ENCODE data around the gene CNST. TPM values are rescaled to one million over a fixed set of nuclear protein-coding genes. Genes with fewer than 3 reads are reported as not detected.

Gene CNST
- total RNA-seq, 1 experiment from 2014 or later = 19.8 TPM

DNA sequence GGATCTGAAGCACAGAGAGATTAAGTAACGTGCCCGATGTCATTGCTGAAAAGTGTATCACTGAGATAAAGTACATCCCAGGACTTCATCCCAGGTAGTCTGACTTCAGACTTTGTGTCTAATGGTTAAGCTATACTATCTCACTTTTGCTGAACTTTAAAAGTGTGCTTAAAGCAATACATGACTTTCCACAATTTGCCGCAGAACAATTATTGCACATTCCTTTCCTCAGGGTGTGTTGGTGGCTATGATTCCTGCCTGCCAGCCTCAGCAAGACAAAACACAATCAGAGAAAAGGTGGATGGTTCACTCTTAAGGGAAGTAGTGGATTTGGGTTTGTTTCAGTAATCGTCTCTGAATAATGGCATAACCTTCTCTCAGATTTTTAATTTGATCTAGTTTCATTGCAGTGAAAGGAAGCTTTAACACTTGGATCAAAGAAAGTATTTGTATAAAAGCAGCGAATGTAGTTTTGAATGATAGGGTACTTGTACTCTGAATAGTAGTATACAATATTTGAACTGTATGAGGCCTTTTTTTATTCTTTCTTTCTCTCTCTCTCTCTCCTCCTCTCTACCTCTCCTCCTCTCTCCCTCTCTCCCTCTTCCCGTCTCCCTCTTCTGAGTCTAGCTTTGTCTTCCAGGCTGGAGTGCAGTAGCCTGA, 47.0 kb downstream of the CNST start:
- no peak overlapping the region for H3K4me2 ChIP-seq (ENCODE audit: insufficient read depth, insufficient read length, low read length)
- no peak overlapping the region for H2BK12ac ChIP-seq (ENCODE audit: insufficient read length, low read depth, low read length)
- TF ChIP-seq, protein P1, sequence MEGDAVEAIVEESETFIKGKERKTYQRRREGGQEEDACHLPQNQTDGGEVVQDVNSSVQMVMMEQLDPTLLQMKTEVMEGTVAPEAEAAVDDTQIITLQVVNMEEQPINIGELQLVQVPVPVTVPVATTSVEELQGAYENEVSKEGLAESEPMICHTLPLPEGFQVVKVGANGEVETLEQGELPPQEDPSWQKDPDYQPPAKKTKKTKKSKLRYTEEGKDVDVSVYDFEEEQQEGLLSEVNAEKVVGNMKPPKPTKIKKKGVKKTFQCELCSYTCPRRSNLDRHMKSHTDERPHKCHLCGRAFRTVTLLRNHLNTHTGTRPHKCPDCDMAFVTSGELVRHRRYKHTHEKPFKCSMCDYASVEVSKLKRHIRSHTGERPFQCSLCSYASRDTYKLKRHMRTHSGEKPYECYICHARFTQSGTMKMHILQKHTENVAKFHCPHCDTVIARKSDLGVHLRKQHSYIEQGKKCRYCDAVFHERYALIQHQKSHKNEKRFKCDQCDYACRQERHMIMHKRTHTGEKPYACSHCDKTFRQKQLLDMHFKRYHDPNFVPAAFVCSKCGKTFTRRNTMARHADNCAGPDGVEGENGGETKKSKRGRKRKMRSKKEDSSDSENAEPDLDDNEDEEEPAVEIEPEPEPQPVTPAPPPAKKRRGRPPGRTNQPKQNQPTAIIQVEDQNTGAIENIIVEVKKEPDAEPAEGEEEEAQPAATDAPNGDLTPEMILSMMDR (conservative IDR thresholded peaks at IDR 0.05) = no peak
- peak overlapping the region in 1 of 2 experiments; percentile 44; a peak in 2 of 5 replicates for H3K4me3 Mint-ChIP-seq
- H3K56ac ChIP-seq (ENCODE audit: insufficient read length, low read depth, low read length) = no peak overlapping the region
- H3K27ac Mint-ChIP-seq = no peak overlapping the region
- H4K8ac ChIP-seq (replicated peaks; ENCODE audit: insufficient read length, low read depth, low read length) = no peak overlapping the region
- no peaks in the 10 kb centered on the region for H3K27me3 Mint-ChIP-seq (ENCODE audit: low read depth)
- no CpG with 5 or more reads among the region's 6 CpGs for WGBS (ENCODE audit: extremely low coverage, insufficient read length, low lambda C conversion rate)
- no peak overlapping the region for H2BK120ac ChIP-seq (ENCODE audit: low read depth, low read length, poor library complexity, severe bottlenecking)
- peaks cover 0 to 3% of the 10 kb centered on the region in 2 experiments; a peak in 1 of 5 replicates for H3K9me3 Mint-ChIP-seq
- no peak overlapping the region for H2BK20ac ChIP-seq (ENCODE audit: low read depth, low read length, poor library complexity, severe bottlenecking)
- no peaks in the 10 kb centered on the region for H3K79me1 ChIP-seq (ENCODE audit: insufficient read depth, low read depth, low read length, poor library complexity, severe bottlenecking)
- DNase-seq = no peak
- 0 out of 2 replicates have a peak, but pooled peaks cover 2% of the 10 kb centered on the region for H3K79me2 ChIP-seq (ENCODE audit: insufficient read depth, low read length)
- H3K9ac ChIP-seq (ENCODE audit: extremely low read depth, insufficient read length, low read length) = no peak overlapping the region
- H3K23ac ChIP-seq (ENCODE audit: insufficient read length, low read depth, low read length) = no peak overlapping the region
- no peaks in the 10 kb centered on the region; a peak in 1 of 7 replicates for H3K36me3 Mint-ChIP-seq (ENCODE audit: insufficient read depth in 1 of 3, low read depth in 3 of 3)
- no peaks in the 10 kb centered on the region for H3K9me3 ChIP-seq (ENCODE audit: control insufficient read depth, low read depth, low read length)
- H2AFZ ChIP-seq (ENCODE audit: low read length) = no peak overlapping the region
- H4K5ac ChIP-seq (ENCODE audit: insufficient read length, low read depth, low read length) = no peak overlapping the region
- H2BK5ac ChIP-seq (ENCODE audit: insufficient read length, low read length) = no peak overlapping the region
- H3K4me1 Mint-ChIP-seq = peaks cover 11 to 25% of the 10 kb centered on the region in 2 experiments
- no peak overlapping the region for H3K4ac ChIP-seq (ENCODE audit: low read depth, low read length)
- H3K18ac ChIP-seq (ENCODE audit: insufficient read length, low read depth, low read length) = no peak overlapping the region
- H3K27ac ChIP-seq (ENCODE audit: insufficient read length, low read depth, low read length) = no peak overlapping the region
- no peak overlapping the region for H3K14ac ChIP-seq (ENCODE audit: insufficient read depth, low read length)
- no peaks in the 10 kb centered on the region for H3K23me2 ChIP-seq (ENCODE audit: insufficient read length, low read depth, low read length, poor library complexity, severe bottlenecking)
- H3T11ph ChIP-seq (ENCODE audit: low read length) = no peak overlapping the region
- no peaks in the 10 kb centered on the region for H3K27me3 ChIP-seq (ENCODE audit: insufficient read depth, low read length)
- H2BK15ac ChIP-seq (ENCODE audit: low read depth, low read length) = no peak overlapping the region
- no peak overlapping the region for H4K91ac ChIP-seq (ENCODE audit: insufficient read length, low read depth, low read length)
- no peak overlapping the region for H2AK5ac ChIP-seq (ENCODE audit: insufficient read length, low read length)
- H4K20me1 ChIP-seq (ENCODE audit: control insufficient read depth, insufficient read depth, insufficient read length) = no peaks in the 10 kb centered on the region
- no peaks in the 10 kb centered on the region for H3K4me1 ChIP-seq (ENCODE audit: insufficient read depth, low read length)
